ENCODE data around the gene CAV1. TPM values are rescaled to one million over a fixed set of nuclear protein-coding genes. Genes with fewer than 3 reads are reported as not detected.
A peak's percentile ranks its signal among the peaks of the same experiment; 100 is the strongest.

The CAV1 gene
- total RNA-seq, 1 donor: 887 TPM

DNA sequence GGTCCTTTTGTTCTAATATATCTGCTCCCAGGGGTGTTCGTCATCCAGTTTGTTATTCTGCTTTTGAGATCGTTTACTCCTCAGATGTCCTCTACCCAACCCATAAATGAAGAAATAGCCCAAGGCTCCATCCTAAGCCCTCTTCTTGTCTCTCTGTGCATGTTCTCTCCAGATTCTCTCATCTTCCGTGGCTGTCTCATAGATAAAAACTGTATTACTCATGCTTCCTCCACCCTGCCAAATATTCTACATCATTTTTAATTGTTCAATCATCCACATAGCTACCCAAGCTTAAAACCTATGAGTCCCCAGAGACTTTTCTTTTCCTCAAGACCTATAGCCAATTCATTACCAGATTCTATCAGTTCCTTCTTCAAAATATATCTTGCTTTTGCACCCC is 44.9 kb downstream of the CAV1 start:
- H3K4me3 ChIP-seq (ENCODE audit: low read depth, low read length): no peak overlapping the region
- peak; percentile 81 for DNase-seq (ENCODE audit: low read depth)
- TF ChIP-seq, protein P1, sequence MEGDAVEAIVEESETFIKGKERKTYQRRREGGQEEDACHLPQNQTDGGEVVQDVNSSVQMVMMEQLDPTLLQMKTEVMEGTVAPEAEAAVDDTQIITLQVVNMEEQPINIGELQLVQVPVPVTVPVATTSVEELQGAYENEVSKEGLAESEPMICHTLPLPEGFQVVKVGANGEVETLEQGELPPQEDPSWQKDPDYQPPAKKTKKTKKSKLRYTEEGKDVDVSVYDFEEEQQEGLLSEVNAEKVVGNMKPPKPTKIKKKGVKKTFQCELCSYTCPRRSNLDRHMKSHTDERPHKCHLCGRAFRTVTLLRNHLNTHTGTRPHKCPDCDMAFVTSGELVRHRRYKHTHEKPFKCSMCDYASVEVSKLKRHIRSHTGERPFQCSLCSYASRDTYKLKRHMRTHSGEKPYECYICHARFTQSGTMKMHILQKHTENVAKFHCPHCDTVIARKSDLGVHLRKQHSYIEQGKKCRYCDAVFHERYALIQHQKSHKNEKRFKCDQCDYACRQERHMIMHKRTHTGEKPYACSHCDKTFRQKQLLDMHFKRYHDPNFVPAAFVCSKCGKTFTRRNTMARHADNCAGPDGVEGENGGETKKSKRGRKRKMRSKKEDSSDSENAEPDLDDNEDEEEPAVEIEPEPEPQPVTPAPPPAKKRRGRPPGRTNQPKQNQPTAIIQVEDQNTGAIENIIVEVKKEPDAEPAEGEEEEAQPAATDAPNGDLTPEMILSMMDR (IDR thresholded peaks at IDR 0.05; ENCODE audit: insufficient read depth, low read depth, low read length): no peak

DNA sequence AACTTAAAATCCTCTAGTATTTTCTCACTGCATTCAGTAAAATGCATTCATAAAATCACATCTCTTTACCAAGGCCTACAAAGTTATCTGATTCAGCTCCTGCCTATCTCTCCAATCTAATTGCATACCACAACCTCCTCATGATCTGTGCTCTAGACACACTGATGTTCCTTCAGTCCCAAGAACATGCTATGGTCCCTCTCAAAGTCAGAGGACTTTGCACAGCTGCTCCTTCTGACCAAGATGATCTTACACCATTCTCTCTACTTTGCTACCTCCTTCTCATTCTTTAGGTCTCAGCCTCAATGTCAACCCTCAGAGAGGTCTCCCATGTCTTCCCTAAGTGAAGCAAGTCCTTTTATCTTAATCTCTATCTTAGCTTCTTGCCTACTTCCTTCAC is 45.5 kb downstream of the CAV1 start:
- DNase-seq (ENCODE audit: low read depth): no peak
- TF ChIP-seq, protein P1 (IDR thresholded peaks at IDR 0.05; ENCODE audit: insufficient read depth, low read depth, low read length): no peak
- H3K4me3 ChIP-seq (ENCODE audit: low read depth, low read length): no peak overlapping the region

DNA sequence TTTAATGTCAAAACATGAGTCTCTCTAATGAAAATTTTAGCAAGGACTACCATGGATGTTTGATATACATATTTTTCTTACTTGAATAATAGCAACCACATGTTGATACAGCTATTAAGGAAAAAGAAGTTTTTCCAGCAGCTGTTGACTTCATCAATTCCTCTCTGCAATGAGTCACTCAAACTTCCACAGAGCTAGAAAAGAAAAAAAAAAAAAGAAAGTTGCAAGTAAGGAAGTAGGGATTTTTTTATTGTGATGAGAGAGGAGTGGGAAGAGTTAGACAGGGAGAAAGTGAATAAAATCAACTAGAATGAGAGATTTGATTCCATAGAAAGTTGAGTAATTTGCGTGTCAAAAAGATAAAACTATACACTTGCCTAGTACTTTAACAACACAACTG is 46.2 kb downstream of the CAV1 start:
- TF ChIP-seq, protein P1 (IDR thresholded peaks at IDR 0.05; ENCODE audit: insufficient read depth, low read depth, low read length): no peak
- H3K4me3 ChIP-seq (ENCODE audit: low read depth, low read length): no peak overlapping the region
- DNase-seq (ENCODE audit: low read depth): peak; percentile 72

DNA sequence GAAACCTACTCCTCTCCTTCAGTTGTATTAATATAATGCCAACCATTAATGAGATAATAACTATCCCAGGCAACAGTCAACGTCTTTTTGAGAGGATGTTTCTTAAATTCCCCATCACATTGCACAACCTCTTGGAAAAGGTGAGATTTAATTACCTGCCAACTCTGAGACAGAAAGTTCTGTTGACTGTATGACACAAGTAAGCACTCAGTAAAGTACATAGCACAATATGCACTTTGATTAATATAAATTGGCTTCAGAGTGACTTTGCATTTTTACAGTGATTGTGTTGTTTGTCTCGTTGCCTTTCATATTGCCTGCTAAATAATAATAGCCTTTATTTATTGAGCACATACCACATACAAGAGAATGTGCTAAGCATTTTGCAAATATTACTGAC is 46.7 kb downstream of the CAV1 start:
- TF ChIP-seq, protein P1 (IDR thresholded peaks at IDR 0.05; ENCODE audit: insufficient read depth, low read depth, low read length): no peak
- DNase-seq (ENCODE audit: low read depth): no peak
- H3K4me3 ChIP-seq (ENCODE audit: low read depth, low read length): no peak overlapping the region

DNA sequence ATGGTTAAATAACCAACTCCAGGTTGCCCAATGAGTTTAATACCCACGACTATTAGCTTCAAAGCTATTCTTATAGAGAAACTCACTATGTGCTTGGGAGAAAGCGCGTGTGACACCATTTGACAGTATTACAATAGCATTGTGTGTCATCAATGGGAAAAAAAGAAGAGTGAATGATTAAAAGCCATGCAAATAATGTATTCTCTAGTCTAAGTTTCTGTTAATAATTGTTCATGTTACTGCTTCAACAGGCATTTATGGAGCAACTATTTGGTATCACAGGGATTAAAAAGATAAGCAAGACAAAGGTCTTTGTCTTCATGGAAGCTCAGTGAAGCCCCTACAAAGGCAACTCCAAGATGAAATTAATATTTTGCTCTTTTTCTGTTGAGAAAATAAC is 47.2 kb downstream of the CAV1 start:
- TF ChIP-seq, protein P1 (IDR thresholded peaks at IDR 0.05; ENCODE audit: insufficient read depth, low read depth, low read length): no peak
- no peak overlapping the region for H3K4me3 ChIP-seq (ENCODE audit: low read depth, low read length)
- DNase-seq (ENCODE audit: low read depth): no peak

DNA sequence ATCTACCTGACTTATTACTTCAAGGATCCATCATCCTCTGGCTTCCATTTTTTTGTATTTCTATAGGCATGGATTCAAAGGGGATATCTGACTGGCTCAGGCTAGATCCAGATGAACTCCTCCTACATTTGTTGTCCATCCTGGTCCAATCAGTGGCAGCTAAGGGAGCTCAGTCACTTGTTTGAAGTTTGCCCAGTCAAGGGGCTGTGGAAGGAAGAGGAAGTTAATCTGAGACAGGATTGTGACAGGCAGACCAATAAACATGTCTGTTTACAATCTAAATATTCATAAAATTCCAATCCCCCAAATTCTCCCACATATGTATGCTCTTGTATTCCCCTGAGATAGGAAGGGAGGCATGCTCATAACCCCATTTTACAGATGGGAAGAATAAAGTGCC is 48.7 kb downstream of the CAV1 start:
- no peak overlapping the region for H3K4me3 ChIP-seq (ENCODE audit: low read depth, low read length)
- DNase-seq (ENCODE audit: low read depth): no peak
- TF ChIP-seq, protein P1 (IDR thresholded peaks at IDR 0.05; ENCODE audit: insufficient read depth, low read depth, low read length): no peak

DNA sequence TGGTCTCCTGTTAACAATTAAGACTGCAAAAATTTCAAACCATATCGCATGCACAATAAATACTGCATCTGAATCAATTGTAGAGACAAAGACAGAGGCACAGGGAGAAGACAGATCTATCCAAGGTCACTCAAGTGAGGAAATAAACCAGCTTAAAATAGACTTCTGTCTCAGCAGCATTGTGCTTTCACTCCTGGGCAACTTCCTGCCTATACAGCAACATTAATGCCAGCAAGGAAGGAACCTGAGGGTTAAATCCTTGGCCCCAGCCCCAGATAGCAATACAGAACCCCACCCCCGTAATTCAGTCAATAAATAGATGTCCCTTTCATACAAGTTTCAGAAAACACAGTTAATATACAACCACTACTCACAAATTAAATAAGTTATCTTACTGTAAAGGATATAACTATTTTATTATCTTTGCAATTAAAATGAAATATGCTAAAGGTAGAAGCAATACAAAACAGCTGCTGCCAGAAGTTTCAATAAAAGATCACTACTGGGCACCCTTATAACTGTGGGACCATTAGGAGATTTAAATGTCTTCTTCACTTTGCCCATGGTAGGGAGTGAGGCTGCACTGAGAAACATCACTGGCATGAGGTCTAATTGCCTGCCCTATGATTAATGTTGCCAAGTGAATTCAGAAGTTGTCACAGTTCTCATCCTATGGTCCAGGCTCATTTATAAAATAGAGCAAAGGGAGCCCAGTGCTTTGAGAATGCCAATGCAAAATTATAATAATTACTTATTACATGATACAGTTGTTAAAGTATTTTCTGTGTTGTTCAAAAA is 49.4 kb downstream of the CAV1 start:
- no peak overlapping the region for H3K4me3 ChIP-seq (ENCODE audit: low read depth, low read length)
- TF ChIP-seq, protein P1 (IDR thresholded peaks at IDR 0.05; ENCODE audit: insufficient read depth, low read depth, low read length): no peak
- no peak for DNase-seq (ENCODE audit: low read depth)
